ENCODE results near the gene VAV3.
"Not testable (repeated sequence)": the region's sequence is repeated elsewhere in the genome, so short reads cannot be mapped to it uniquely, and the experiment has no call there.

VAV3 gene

GRCh38 chr1:107788206-107789202 is 176.5 kb downstream of the VAV3 start:
- no peak for DNase-seq

DNA sequence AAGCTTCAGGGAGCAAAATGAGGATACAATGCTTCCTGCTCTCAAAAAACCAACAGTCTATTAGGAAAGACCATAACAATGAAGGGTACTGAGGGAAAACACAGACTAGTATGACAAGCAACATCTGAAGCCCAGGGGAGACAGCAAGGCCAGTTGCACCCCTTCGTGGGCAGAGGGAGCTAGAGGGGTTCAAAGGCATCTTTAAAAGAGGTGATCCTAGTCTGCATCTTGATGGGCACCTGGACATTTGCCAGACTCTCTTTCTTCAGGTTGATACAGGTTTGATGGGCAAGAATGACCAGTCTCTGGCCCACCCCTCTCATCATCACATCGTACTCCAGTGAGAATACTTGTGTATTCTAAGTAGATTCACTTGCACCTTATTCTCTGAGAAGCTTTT is 177.7 kb downstream of the VAV3 start:
- peak; percentile 16 for DNase-seq

- DNase-seq, result no peak
Measured at GRCh38 chr1:107786203-107786845, 178.7 kb downstream of the VAV3 start.

DNA sequence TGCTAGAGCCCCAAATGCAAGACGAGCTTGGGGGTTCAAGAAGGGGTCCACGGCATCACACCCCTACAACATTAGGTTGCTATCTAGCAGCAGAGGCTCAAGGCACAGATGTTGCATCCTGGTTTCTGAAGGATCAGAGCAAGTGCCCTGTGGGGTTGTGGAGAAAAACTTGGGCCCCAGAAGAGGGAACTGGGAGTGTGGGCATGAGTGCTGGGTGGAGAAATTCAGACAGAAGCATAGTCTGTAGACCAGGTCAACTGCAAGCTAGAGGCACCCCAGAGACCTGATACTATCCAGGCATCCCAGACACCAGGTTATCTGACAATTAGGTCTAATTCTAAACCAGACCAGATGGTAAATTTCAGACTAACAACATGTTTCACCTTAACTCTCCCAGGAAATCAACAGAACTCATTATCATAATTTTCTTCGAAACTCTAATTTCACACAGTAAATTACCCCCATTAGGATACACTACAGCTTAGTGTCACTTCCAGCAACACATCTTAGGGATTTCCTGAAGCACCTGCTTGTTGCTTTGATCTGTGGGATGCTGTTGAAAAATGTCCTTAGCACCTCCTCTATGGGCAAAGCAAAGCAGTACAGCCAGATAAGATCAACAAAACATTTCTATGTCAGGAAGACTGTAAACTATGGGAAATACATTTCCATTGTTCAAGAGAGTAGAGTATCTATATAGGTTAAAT is 179.3 kb downstream of the VAV3 start:
- DNase-seq, result no peak

DNA sequence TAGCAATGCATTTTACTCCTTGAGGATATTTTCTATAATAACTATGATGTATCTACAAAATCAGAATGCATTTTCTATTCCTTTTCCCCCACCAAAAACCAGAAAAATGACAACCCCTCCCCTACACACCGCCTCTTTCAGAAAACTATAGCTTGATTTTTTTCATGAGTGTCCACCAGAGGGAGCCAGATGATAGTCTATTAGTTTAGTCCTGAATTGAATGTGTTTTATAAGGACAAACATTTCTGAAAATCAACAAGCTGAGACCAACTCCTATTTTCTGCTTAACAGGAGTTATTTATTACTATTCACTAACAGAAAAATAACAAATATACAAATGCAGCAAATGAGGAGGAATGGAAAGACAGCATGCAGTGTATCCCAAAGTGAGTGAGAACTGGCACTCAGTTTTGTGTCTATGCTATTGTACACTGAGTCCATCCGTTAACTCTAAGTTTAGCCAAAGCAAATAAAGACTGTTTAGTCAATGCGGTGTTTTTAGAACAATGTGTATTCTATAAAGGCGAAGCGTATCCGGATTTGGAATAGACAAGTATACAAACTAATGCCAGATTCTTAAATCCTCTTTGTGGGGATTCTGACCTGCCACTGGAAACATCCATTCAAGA is 182.6 kb downstream of the VAV3 start:
- peak; percentile 26 for DNase-seq

DNA sequence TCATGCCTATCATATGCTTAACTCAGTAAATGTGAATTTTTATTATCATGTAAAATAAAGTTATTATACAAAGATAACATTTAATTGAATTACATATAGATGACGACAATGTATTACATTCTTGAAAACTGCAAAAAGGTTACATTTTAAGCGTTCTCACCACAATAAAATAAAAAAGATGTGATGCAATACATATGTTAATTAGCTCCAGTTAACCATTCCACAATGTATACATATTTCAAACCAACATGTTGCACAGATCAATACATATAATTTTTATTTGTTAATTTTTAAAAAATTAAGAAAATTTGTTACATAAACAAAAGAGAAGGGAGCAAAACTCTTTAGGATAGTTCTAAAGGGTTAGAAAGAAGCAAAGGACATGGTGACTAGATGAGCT is 183.7 kb downstream of the VAV3 start:
- no peak for DNase-seq

DNA sequence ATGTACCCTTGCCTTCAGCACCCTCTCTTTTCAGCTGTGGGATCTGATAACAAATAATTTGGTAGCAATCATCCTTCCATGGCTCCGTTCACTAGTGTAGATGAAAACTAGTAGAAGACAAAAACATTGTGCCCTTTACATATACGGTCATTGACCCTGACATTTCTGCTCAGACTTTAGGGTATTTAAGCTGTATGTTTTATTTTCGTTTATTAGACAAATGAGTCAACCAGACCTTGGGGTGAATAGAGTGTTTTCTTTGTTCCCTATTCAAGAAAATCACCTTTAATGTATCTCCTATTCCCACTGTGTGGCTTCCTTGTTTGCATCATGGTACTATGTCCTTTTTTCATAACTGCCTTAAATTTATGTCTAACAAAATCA is 187.3 kb downstream of the VAV3 start:
- no peak for DNase-seq

DNA sequence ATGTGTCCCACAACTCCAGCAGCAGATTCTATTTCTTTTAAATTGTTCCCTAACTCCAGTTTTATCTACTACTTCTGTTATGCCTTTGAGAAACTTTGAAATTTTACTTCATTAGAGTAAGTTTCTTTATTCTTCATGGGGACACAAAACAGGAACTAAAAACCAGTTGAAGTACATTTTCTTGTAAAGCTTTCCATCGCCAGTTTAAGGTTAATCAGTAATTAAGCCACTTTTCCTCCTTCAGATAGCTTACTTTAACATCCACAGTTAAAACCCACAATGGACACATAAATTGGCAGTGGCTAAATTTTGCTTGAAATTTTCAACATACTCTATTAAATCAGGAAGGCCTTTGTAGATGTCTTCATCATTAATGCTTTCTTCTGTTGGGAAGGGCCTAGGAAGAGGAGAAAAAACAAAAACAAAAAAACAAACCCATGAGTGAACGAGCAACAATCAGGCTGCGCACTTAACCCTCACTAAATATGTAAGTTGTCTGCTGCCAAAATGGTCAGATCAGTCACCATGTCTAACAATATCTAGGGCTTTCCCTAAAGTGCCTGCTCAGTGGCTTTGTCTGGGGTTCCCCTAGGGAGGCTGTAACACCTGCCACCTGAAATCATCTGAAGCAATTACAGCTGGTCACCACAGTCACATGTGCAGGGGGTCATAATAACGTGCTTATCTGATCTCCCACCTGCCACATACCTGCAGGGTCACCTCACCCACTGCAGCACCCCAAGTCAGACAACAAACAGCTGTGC is 187.9 kb downstream of the VAV3 start:
- peak; percentile 28 for DNase-seq

GRCh38 chr1:107771377-107771776 is 193.6 kb downstream of the VAV3 start:
- DNase-seq, result no peak

GRCh38 chr1:107767156-107767582 is 197.8 kb downstream of the VAV3 start:
- DNase-seq, result no peak

- DNase-seq, result no peak
Measured at GRCh38 chr1:107766533-107766932, 198.4 kb downstream of the VAV3 start.

DNA sequence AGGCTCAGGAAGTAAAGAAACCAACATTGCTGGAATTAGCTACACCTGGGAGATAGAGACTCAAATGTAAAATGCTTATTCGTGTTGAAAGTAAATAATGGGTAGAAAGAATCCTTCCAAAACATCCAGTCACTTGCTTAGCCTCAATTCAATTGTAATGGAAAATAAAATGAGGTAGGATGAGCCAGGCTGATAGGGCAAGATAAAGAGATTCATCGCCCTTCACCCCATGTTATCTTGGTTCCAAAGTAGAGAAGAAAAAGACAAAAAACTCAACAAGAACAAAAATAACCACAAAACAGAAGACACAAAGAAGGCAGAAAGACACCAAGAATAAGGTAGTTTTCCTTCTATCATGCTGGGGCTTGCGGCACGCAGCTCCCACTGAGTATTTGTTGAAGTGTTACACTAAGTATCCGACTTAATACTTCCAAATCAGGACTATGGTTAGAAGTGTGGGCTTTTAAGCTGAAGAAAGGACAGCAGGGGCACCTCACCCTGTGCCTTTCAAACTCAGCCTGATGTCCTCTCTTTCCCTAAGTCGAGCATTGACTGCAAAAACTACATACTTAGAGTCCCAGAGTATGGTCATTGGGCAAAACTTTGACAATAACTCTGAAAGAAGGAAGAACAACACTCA is 202.1 kb downstream of the VAV3 start:
- no peak for DNase-seq

- DNase-seq, result no peak
Measured at GRCh38 chr1:107760065-107760464, 204.9 kb downstream of the VAV3 start.

GRCh38 chr1:107750364-107750959 is 214.5 kb downstream of the VAV3 start:
- DNase-seq, result peak; percentile 73

- no peak for DNase-seq
Measured at GRCh38 chr1:107748531-107748930, 216.4 kb downstream of the VAV3 start.

- DNase-seq, result no peak
Measured at GRCh38 chr1:107741242-107741641, 223.7 kb downstream of the VAV3 start.

- no peak for DNase-seq
Measured at GRCh38 chr1:107740579-107740978, 224.4 kb downstream of the VAV3 start.

DNA sequence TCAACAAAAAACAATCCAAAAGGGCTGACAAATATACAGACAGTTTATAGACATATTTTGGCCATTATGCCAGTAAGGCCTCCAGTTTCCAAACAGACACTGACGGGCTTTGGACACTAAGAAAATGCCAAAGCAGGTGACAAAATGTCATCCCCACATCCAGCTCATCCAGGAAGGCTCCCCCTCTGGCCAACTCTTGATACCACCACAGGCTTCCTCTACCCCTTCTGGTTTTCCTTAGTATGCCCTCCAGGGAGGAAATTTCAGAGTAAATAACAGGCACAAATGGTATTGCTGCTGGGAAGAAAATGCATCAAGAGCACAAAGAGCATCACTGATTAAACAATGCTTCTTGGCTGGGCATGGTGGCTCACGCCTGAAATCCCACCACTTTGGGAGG is 225.3 kb downstream of the VAV3 start:
- no peak for DNase-seq

GRCh38 chr1:107739201-107739600 is 225.8 kb downstream of the VAV3 start:
- no peak for DNase-seq

GRCh38 chr1:107733401-107733800 is 231.6 kb downstream of the VAV3 start:
- not testable (repeated sequence) for DNase-seq

DNA sequence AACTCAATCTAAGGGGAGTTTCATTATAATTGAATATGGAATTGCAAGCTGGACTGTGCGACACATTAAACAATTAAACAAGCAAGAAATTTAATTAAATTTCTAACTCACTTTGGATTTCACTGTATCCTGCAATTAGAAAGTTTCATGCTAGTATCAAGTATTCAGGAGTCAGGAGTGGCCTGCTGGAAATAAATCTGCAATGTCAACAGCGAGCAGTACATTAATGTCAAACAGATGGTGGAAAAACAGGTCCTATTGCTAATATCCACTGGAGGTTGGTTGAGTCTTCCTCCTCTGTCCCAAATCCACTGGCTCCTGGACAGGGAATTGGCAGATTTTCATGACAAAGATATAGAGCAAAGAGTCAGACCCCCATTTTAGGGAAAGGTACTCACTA is 237.1 kb downstream of the VAV3 start:
- no peak for DNase-seq
